DMS53 (cell line): Measurements from ENCODE around the gene C12orf43.
"Not testable (repeated sequence)": the region's sequence is repeated elsewhere in the genome, so short reads cannot be mapped to it uniquely, and the experiment has no call there.

Experiments used
- DNase-seq: peaks from one replicate; lab custom pipeline; 2025; lab: John Stamatoyannopoulos, UW

C12orf43 gene

GRCh38 chr12:121015825-121016766 lies at the start of gene C12orf43:
TSS of gene C12orf43 (minus strand) at chr12:121016487. CDS start at chr12:121016474, 13 bp downstream.
- peak; percentile 96 for DNase-seq

GRCh38 chr12:121065345-121065744 lies 49.1 kb upstream of the C12orf43 start:
- DNase-seq, result no peak

- not testable (repeated sequence) for DNase-seq
Measured at GRCh38 chr12:121064586-121064985, 48.3 kb upstream of the C12orf43 start.

GRCh38 chr12:121064116-121064515 lies 47.8 kb upstream of the C12orf43 start:
- DNase-seq, result no peak

- DNase-seq, result no peak
Measured at GRCh38 chr12:121062391-121063045, 46.2 kb upstream of the C12orf43 start.

- peak; percentile 52 for DNase-seq
Measured at GRCh38 chr12:121061831-121062230, 45.5 kb upstream of the C12orf43 start.

GRCh38 chr12:121060149-121061001 lies 44.1 kb upstream of the C12orf43 start:
- peak; percentile 89 for DNase-seq

- no peak for DNase-seq
Measured at GRCh38 chr12:121059031-121059898, 43.0 kb upstream of the C12orf43 start.

GRCh38 chr12:121057794-121058193 lies 41.5 kb upstream of the C12orf43 start:
- DNase-seq, result no peak

GRCh38 chr12:121053706-121054105 lies 37.4 kb upstream of the C12orf43 start:
- no peak for DNase-seq

- peak; percentile 33 for DNase-seq
Measured at GRCh38 chr12:121050725-121051124, 34.4 kb upstream of the C12orf43 start.

- DNase-seq, result no peak
Measured at GRCh38 chr12:121048442-121048841, 32.2 kb upstream of the C12orf43 start.

- DNase-seq, result not testable (repeated sequence)
Measured at GRCh38 chr12:121047400-121047799, 31.1 kb upstream of the C12orf43 start.

GRCh38 chr12:121043067-121043466 lies 26.8 kb upstream of the C12orf43 start:
- DNase-seq, result no peak

GRCh38 chr12:121038861-121039668 lies 22.8 kb upstream of the C12orf43 start, which contains the start of gene OASL:
TSS of gene OASL (minus strand) at chr12:121039246. CDS start at chr12:121038971, 275 bp downstream.
- peak; percentile 37 for DNase-seq

- no peak for DNase-seq
Measured at GRCh38 chr12:121036810-121037326, 20.6 kb upstream of the C12orf43 start.

- no peak for DNase-seq
Measured at GRCh38 chr12:121034616-121035305, 18.5 kb upstream of the C12orf43 start.

- DNase-seq, result peak; percentile 37
Measured at GRCh38 chr12:121033625-121034349, 17.5 kb upstream of the C12orf43 start.
